Measurements from ENCODE around the gene SDK1.
"Not testable (repeated sequence)": the region's sequence is repeated elsewhere in the genome, so short reads cannot be mapped to it uniquely, and the experiment has no call there.

GRCh38 chr7:3582145-3582544, 281.1 kb downstream of the SDK1 start:
- not testable (repeated sequence) for TF ChIP-seq ZNF624 (tag by site-specific recombination; IDR thresholded peaks at IDR 0.05); ZFP41 (tag by site-specific recombination; IDR thresholded peaks at IDR 0.05; ENCODE audit: borderline replicate concordance); ZNF133 (tag by site-specific recombination; IDR thresholded peaks at IDR 0.05); SETDB1 (IDR thresholded peaks at IDR 0.05; ENCODE audit: insufficient read length, low read length); ATF2 (tag by site-specific recombination; IDR thresholded peaks at IDR 0.05; ENCODE audit: low read depth); ZNF140 (tag by site-specific recombination; IDR thresholded peaks at IDR 0.05); CTCF (tag by site-specific recombination; IDR thresholded peaks at IDR 0.05); SALL2 (tag by site-specific recombination; IDR thresholded peaks at IDR 0.05; ENCODE audit: borderline replicate concordance); YY1 (tag by site-specific recombination; IDR thresholded peaks at IDR 0.05); GLIS1 (tag by site-specific recombination; IDR thresholded peaks at IDR 0.05); REPIN1 (tag by site-specific recombination; IDR thresholded peaks at IDR 0.05; ENCODE audit: low read depth); BCL11A (tag by site-specific recombination; IDR thresholded peaks at IDR 0.05; ENCODE audit: low read depth); ZNF561 (tag by site-specific recombination; IDR thresholded peaks at IDR 0.05; ENCODE audit: borderline replicate concordance)

All from HEK293 (cell line).